Liver (tissue), 3 donors: ENCODE measurements around the gene ZNF280A.

Source experiments
- ATF3 ChIP-seq: IDR thresholded peaks from 2 replicates; pipeline ENCODE4 v1.6.1; 2016; ENCODE audit warnings: antibody characterized with exemption
- CTCF ChIP-seq: fragments of 150-350 bp; IDR thresholded peaks from 2 replicates; pipeline ENCODE4 v1.5.1; 2017; ENCODE audit warnings: improper control_type of control experiment, low read depth, low read length; ENCODE audit not compliant: missing input control
- FOXA1 ChIP-seq: IDR thresholded peaks from 2 replicates; pipeline ENCODE4 v1.6.1; 2016; ENCODE audit warnings: antibody characterized with exemption
- FOXA2 ChIP-seq: IDR thresholded peaks from 2 replicates; pipeline ENCODE4 v1.6.1; 2016; ENCODE audit warnings: antibody characterized with exemption
- GABPA ChIP-seq, 2 donors: IDR thresholded peaks in 1 of 2; conservative IDR thresholded peaks in 1 of 2; 2 replicates each; pipeline ENCODE4 v1.6.1; 2016; ENCODE audit warnings: antibody characterized with exemption in 2 of 2, mild to moderate bottlenecking in 1 of 2, moderate library complexity in 1 of 2
- HNF4G ChIP-seq: IDR thresholded peaks from 2 replicates; pipeline ENCODE4 v1.6.1; 2016; ENCODE audit warnings: antibody characterized with exemption
- JUND ChIP-seq, 2 donors: IDR thresholded peaks; 2 replicates each; pipeline ENCODE4 v1.6.1; 2016; ENCODE audit warnings: antibody characterized with exemption in 2 of 2
- MAX ChIP-seq: IDR thresholded peaks from 2 replicates; pipeline ENCODE4 v1.6.1; 2016; ENCODE audit warnings: antibody characterized with exemption
- RAD21 ChIP-seq, 2 donors: IDR thresholded peaks; 2 replicates each; pipeline ENCODE4 v1.6.1; 2016; ENCODE audit warnings: antibody characterized with exemption in 2 of 2, mild to moderate bottlenecking in 2 of 2
- REST ChIP-seq: IDR thresholded peaks from 2 replicates; pipeline ENCODE4 v1.6.1; 2016; ENCODE audit warnings: antibody characterized with exemption, mild to moderate bottlenecking
- RXRA ChIP-seq, 2 donors: IDR thresholded peaks; 2 replicates each; pipeline ENCODE4 v1.6.1; 2017 to 2018; ENCODE audit warnings: antibody characterized with exemption in 2 of 2, mild to moderate bottlenecking in 1 of 2
- TAF1 ChIP-seq: conservative IDR thresholded peaks from 2 replicates; pipeline ENCODE4 v1.6.1; 2016; ENCODE audit warnings: antibody characterized with exemption, mild to moderate bottlenecking
- YY1 ChIP-seq: IDR thresholded peaks from 2 replicates; pipeline ENCODE4 v1.6.1; 2016; ENCODE audit warnings: antibody characterized with exemption, mild to moderate bottlenecking
- ZBTB33 ChIP-seq: IDR thresholded peaks from 2 replicates; pipeline ENCODE4 v1.6.1; 2016; ENCODE audit warnings: antibody characterized with exemption
- donor health status: healthy.
- donor health status: healthy.

- no peak for TF ChIP-seq CTCF
- no peak for TF ChIP-seq REST
- no peak for TF ChIP-seq FOXA2
- TF ChIP-seq ATF3: no peak
- TF ChIP-seq JUND (IDR thresholded peaks at IDR 0.05): no peak
- no peak for TF ChIP-seq TAF1
- TF ChIP-seq RAD21 (IDR thresholded peaks at IDR 0.05): no peak
- TF ChIP-seq ZBTB33: no peak
- no peak for TF ChIP-seq MAX
- no peak for TF ChIP-seq FOXA1
- TF ChIP-seq HNF4G: no peak
- no peak for TF ChIP-seq YY1
- TF ChIP-seq RXRA (IDR thresholded peaks at IDR 0.05): no peak
- no peak for TF ChIP-seq GABPA (IDR thresholded peaks at IDR 0.05 in 1 of 2, conservative IDR thresholded peaks at IDR 0.05 in 1 of 2)
These were observed 4.2 kb downstream of the ZNF280A start for GRCh38 chr22:22515890-22516289.
